Measurements from ENCODE around the gene SEZ6L2. TPM values are rescaled to one million over a fixed set of nuclear protein-coding genes. Genes with fewer than 3 reads are reported as not detected.

SEZ6L2 gene
- total and polyA plus RNA-seq, 2 of the 13 experiments (the other 11 are each of a cell fraction or from before 2014, with no cell fraction given) = 14.9 to 16.9 TPM

GRCh38 chr16:29925781-29926710, 26.7 kb upstream of the SEZ6L2 start, which contains the start of gene KCTD13 (continued):
- no peak for TF ChIP-seq CEBPZ (IDR thresholded peaks at IDR 0.05; ENCODE audit: low read length)
- TF ChIP-seq ZNF672 (CRISPR knock-in tag; IDR thresholded peaks at IDR 0.05) = 0 out of 2 replicates have a peak, but pooled peaks have one; percentile 20
- TF ChIP-seq MTA3 (CRISPR knock-in tag; IDR thresholded peaks at IDR 0.05) = no peak
- 0 out of 2 replicates have a peak, but pooled peaks have one; percentile 24 for TF ChIP-seq ZC3H4 (CRISPR knock-in tag; IDR thresholded peaks at IDR 0.05; ENCODE audit: borderline replicate concordance)
- peak; percentile 100 for TF ChIP-seq ZNF543 (CRISPR knock-in tag; IDR thresholded peaks at IDR 0.05)
- TF ChIP-seq ZNF430 (CRISPR knock-in tag; IDR thresholded peaks at IDR 0.05) = peak; percentile 95
- peak; percentile 16; the same call in 1 of the 2 replicates for TF ChIP-seq CEBPG (CRISPR knock-in tag; IDR thresholded peaks at IDR 0.05)
- 0 out of 2 replicates have a peak, but pooled peaks have one; percentile 77 for TF ChIP-seq ZNF709 (CRISPR knock-in tag; IDR thresholded peaks at IDR 0.05)
- no peak; the same call in 1 of the 2 replicates for TF ChIP-seq ZNF552 (CRISPR knock-in tag; IDR thresholded peaks at IDR 0.05; ENCODE audit: borderline replicate concordance)
- TF ChIP-seq, protein P1, sequence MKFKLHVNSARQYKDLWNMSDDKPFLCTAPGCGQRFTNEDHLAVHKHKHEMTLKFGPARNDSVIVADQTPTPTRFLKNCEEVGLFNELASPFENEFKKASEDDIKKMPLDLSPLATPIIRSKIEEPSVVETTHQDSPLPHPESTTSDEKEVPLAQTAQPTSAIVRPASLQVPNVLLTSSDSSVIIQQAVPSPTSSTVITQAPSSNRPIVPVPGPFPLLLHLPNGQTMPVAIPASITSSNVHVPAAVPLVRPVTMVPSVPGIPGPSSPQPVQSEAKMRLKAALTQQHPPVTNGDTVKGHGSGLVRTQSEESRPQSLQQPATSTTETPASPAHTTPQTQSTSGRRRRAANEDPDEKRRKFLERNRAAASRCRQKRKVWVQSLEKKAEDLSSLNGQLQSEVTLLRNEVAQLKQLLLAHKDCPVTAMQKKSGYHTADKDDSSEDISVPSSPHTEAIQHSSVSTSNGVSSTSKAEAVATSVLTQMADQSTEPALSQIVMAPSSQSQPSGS (CRISPR knock-in tag; IDR thresholded peaks at IDR 0.05) = peak; percentile 47
- TF ChIP-seq ZNF768 (CRISPR knock-in tag; IDR thresholded peaks at IDR 0.05) = peak; percentile 82
- no peak for TF ChIP-seq HES4 (CRISPR knock-in tag; IDR thresholded peaks at IDR 0.05; ENCODE audit: borderline replicate concordance)
- TF ChIP-seq, protein P2, sequence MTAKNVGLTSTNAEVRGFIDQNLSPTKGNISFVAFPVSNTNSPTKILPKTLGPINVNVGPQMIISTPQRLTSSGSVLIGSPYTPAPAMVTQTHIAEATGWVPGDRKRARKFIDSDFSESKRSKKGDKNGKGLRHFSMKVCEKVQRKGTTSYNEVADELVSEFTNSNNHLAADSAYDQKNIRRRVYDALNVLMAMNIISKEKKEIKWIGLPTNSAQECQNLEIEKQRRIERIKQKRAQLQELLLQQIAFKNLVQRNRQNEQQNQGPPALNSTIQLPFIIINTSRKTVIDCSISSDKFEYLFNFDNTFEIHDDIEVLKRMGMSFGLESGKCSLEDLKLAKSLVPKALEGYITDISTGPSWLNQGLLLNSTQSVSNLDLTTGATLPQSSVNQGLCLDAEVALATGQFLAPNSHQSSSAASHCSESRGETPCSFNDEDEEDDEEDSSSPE (CRISPR knock-in tag; IDR thresholded peaks at IDR 0.05) = peak; percentile 91
- TF ChIP-seq, protein P3, sequence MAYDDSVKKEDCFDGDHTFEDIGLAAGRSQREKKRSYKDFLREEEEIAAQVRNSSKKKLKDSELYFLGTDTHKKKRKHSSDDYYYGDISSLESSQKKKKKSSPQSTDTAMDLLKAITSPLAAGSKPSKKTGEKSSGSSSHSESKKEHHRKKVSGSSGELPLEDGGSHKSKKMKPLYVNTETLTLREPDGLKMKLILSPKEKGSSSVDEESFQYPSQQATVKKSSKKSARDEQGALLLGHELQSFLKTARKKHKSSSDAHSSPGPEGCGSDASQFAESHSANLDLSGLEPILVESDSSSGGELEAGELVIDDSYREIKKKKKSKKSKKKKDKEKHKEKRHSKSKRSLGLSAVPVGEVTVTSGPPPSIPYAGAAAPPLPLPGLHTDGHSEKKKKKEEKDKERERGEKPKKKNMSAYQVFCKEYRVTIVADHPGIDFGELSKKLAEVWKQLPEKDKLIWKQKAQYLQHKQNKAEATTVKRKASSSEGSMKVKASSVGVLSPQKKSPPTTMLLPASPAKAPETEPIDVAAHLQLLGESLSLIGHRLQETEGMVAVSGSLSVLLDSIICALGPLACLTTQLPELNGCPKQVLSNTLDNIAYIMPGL (CRISPR knock-in tag; IDR thresholded peaks at IDR 0.05; ENCODE audit: borderline replicate concordance in 1 of 2, low read depth in 1 of 2) = peak; percentile 17 to 76; a peak in 3 of 4 replicates
- no peak for TF ChIP-seq TCF7 (IDR thresholded peaks at IDR 0.05; ENCODE audit: low read depth)
- TF ChIP-seq ZFP37 (CRISPR knock-in tag; IDR thresholded peaks at IDR 0.05; ENCODE audit: borderline replicate concordance) = peak; percentile 86; the same call in 1 of the 2 replicates
- TF ChIP-seq HDAC6 (IDR thresholded peaks at IDR 0.05; ENCODE audit: low read depth, low read length) = no peak
- TF ChIP-seq RAD51 (IDR thresholded peaks at IDR 0.05; ENCODE audit: borderline replicate concordance) = no peak
- peak; percentile 59; the same call in 1 of the 2 replicates for TF ChIP-seq RXRB (CRISPR knock-in tag; IDR thresholded peaks at IDR 0.05; ENCODE audit: borderline replicate concordance)

Measured in HepG2 (cell line).